TTC549 (cell line): Measurements from ENCODE around the gene IL22RA2.

ENCODE experiments used
- FAIRE-seq: peaks from 2 replicates; lab custom pipeline; 2012; peaks lifted over from hg19 to GRCh38; lab: Jason Lieb, UNC

The IL22RA2 gene

GRCh38 chr6:137166247-137167098, 7.0 kb downstream of the IL22RA2 start:
- no peak for FAIRE-seq

DNA sequence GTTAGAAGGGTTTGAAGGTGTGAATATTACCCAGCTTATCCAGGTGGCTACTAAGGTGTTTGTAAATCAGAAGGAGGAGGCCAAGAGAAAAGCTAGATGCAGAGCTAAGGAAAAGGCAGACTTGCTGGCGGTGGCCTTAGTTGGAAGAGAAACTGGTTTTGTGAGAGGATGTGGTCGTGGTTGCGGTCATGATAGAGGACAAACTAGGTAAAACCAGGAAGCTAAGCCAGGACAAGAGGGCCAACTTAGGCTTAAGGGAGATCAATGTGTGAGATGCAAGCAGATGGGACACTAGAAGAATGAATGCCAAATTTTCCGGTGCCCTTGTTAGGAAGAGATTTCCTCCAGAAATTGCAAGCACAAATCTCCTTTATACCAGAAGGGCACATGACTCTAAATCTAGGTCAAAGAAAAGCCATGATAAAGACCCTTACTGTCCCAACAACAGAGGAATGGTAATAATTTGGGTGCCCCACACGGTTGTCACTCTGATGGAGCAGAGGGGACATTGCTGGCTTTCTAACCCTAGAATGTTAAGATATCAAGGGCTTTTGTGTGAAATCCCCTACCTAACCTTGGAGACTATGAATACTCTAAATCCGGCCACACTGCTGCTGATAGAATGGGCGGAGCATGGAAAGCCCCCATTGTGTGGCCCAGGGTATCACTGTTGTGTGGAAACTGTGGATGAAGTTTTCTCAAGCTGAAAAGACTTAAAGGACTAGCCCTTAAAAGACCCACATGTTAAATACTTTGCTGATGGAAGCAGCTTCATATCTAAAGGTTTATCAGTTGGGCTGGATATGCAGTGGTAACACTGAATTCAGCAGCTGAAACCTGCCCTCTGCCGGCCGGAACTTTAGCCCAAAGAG, 7.8 kb downstream of the IL22RA2 start:
- no peak for FAIRE-seq

DNA sequence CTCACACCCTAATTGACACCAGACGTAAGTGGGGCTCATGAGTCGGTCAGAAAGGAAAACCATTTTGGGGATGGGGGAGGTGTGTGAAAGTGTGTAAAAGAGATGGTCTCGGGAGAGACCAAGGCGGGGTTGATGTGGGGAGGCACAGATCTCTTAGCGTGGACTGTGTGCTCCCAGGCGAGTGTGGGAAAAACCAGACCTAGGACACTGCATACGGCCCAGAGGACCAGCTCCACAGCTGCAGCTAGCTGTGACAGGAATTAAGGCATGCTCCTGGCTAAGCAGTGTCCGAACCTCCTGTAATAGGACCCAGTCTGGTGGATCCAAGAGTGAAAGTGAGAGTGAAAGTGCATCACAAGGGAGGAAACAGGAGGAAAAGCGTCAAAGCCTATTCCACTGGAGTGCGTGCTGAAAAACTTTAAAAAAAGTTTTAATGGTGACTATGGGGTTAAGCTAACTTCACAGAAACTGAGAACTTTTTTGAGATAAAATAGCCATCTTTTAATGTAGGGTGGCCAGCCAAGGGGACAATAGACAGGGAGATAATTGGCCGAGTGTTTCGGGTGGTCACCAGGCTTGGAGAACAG, 9.6 kb downstream of the IL22RA2 start:
- FAIRE-seq = no peak

- FAIRE-seq = no peak
Observed at GRCh38 chr6:137162692-137163306, 10.6 kb downstream of the IL22RA2 start.

GRCh38 chr6:137161949-137162348, 11.5 kb downstream of the IL22RA2 start:
- no peak for FAIRE-seq

GRCh38 chr6:137160763-137161162, 12.7 kb downstream of the IL22RA2 start:
- no peak for FAIRE-seq

- no peak for FAIRE-seq
Observed at GRCh38 chr6:137159912-137160311, 13.5 kb downstream of the IL22RA2 start.

GRCh38 chr6:137157601-137158000, 15.8 kb downstream of the IL22RA2 start:
- FAIRE-seq = no peak

DNA sequence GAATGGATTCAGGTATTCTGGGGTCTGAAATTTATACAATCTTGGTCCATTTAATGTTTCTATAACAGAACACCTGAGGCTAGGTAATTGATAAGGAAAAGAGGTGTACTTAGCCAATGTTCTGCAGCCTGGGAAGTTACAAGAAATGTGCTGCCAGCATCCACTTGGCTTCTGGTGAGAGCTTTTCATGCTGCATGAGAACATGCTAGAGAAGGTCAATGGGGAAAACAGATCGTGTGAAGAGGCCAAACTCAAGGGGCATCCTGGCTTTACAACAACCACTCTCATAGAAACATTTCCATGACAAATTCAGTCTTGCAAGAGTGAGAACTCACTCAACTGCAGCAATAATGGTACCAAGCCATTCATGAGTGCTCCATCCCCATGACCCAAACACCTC, 16.8 kb downstream of the IL22RA2 start:
- no peak for FAIRE-seq

- no peak for FAIRE-seq
Observed at GRCh38 chr6:137155830-137156229, 17.6 kb downstream of the IL22RA2 start.

DNA sequence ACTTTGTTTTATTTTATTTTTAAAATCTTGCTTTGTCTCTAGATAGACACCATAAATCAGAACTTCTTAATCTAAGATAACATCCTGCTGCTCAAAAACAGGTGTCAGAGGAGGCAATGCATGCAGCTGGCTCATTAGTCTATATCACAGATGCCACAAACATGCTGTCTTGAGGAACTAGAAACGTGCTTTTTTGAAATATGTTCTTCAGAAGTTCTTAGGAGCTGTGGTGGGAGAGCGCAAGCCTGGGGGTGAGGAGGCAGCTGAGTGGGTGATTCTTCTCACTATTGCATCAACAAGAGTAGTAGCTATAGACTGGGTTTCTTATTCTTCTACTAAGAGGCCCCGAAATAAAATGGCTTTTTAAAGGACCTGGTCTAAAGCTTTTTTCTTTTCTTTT, 23.4 kb downstream of the IL22RA2 start:
- no peak for FAIRE-seq

DNA sequence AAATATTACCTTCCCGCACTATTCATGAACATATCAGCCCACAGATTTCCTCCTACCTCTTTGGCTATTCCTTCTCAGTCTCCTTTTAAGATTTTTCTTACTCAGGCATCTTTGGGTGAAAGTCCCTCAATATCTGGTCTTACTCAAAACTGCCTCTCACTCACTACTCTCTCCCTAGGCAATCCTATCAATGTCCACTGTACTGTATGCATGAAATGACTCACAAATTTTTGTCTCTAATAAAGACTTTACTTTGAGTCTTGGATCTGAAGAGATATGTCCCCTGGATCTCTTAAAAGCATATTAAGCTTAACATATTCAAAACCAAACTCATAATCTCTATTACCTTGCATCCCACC, 24.4 kb downstream of the IL22RA2 start:
- no peak for FAIRE-seq

- no peak for FAIRE-seq
Observed at GRCh38 chr6:137148306-137149034, 25.0 kb downstream of the IL22RA2 start.

GRCh38 chr6:137147195-137147594, 26.2 kb downstream of the IL22RA2 start:
- FAIRE-seq = no peak

- FAIRE-seq = no peak
Observed at GRCh38 chr6:137146206-137146605, 27.2 kb downstream of the IL22RA2 start.

DNA sequence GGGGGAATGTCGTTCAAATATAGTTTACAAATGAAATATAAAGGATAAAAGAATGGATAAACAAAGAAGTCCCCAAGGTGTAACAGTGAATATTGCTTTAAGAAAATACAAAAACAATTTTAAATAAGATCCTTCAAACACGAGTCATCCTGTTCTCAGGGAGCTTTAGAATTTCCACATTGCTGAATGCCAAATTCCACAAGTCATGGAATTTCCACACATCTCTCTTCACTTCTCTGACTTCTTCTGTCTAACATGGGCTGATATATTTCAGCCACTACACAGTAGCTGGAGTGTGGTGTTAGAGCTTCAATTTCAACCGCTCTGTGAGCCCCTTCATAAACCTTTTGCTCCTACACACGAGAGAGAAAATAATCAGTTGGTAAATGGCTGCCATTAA, 28.0 kb downstream of the IL22RA2 start:
- FAIRE-seq = no peak

DNA sequence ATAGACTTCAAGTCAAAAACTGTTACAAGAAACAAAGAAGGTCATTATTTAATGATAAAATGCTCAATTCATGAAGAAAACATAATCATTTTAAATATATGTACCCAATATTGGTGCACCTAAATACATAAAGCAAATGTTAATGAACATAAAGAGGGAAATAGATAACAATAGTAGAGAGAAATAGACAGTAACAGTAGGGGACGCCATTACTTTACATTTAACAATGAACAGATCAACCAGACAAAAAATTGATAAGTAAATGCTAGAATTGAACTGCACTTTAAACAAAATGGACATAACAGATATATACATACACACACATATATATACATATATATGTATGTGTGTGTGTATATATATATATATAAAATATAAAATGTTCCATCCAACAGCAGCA, 37.4 kb downstream of the IL22RA2 start:
- FAIRE-seq = peak; percentile 67

GRCh38 chr6:137134483-137134882, 39.0 kb downstream of the IL22RA2 start:
- no peak for FAIRE-seq

DNA sequence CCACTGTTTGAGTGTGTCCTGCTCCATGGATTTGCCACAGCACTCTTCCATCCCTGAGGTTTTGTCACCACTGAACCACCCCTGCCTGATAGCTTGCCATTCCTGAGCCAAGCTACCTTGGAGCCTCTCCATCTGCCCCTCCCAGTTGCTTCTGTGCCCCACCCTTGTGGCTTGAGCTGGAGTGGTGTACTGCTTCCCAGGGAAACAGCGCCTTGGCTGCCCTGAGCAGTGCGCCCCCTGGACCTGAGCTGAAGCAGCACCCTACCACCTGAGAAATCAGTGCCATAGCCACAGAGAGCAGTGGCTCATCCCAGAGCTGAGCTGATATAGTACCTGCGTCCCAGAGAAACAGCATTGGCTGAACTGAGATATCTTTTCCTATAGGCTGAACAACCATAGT, 40.3 kb downstream of the IL22RA2 start:
- no peak for FAIRE-seq

GRCh38 chr6:137126875-137127485, 46.5 kb downstream of the IL22RA2 start:
- no peak for FAIRE-seq

DNA sequence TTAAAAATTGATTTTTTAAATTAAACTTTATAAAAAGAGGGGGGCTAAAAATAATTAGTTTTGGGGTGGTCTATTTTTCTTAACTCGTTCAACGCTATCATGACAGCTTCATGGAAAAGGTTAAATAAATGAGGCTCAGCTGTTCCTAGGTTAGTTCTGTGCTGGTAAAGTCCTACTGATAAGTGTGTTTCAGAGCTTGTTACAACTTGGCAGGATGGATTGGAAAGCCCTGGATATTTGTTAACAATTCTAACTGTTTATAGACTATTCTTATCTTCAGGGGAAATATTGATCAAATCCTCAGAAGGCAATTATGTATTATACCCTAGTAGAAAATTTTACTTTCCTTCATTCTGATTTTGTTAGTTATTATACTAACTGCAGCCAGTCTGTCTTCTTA, 50.4 kb downstream of the IL22RA2 start:
- FAIRE-seq = no peak

- FAIRE-seq = no peak
Observed at GRCh38 chr6:137122612-137123011, 50.8 kb downstream of the IL22RA2 start.
